ENCODE data around the gene MGAT4A.

The MGAT4A gene

DNA sequence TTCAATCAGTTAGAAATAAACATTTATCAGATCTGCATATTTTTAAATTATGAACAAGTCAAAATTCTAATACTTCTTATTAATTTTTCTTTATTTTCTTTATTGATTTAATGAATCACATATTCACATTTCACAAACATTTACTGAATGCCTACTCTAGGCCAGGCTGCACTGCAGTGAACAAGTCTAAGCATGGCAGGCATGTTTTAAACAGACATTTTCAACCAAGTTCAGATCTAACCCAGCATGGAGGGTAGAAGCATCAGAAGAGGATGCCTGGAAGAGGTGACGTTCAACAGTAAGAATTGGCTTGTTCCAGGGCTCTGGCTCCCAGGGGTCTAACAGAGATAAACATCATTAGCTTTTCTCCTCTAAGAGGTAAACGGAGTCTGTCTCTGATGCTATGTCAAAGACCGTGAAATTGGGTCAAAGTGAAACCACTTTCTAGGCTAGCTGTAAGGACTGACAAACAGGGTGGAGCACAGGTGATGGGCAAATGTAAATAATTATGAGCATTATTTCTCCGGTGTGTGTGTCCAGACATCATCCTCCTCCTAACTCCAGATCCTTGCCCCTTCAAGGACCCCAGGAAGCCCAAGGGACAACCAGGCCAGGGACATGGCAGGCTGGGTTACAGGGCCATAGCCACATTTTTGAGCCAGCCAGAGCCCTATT, 72.0 kb downstream of the MGAT4A start:
- FAIRE-seq (no peak), DNase-seq (ENCODE audit: insufficient read length, low spot score) (no peak)
- no peak for TF ChIP-seq SPI1 (IDR thresholded peaks at IDR 0.05; ENCODE audit: low read depth, low read length)
- no peak for TF ChIP-seq POLR2AphosphoS5 (IDR thresholded peaks at IDR 0.05; ENCODE audit: low read depth, low read length)
- TF ChIP-seq POU2F2 (IDR thresholded peaks at IDR 0.05; ENCODE audit: low read depth, low read length), result no peak
- no peak for TF ChIP-seq PAX5 (IDR thresholded peaks at IDR 0.05; ENCODE audit: insufficient read depth, low read length, severe bottlenecking)
- TF ChIP-seq TAF1 (IDR thresholded peaks at IDR 0.05; ENCODE audit: low read depth, low read length), result no peak
- TF ChIP-seq POLR2A (IDR thresholded peaks at IDR 0.05; ENCODE audit: low read depth, low read length), result no peak

DNA sequence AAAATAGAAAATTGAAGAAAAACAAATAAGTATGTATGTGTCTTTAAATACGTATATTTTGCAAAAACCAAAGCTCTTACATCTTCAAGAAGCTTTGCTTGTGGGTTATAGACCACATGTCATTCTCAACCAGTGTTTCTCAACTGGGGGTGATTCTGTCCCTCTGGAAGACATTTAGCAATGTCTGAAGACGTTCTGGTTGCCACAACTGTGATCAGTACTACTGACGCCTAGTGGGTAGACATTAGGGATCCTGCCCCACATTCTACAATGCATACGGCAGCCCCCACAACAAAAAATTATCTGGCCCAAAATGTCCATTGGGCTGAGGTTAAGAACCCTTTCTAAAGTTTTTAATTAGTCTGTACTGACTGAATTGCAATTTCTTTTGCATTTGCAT, 74.1 kb downstream of the MGAT4A start:
- DNase-seq (ENCODE audit: insufficient read length, low spot score), result no peak
- FAIRE-seq, result no peak
- TF ChIP-seq POLR2A (IDR thresholded peaks at IDR 0.05; ENCODE audit: low read depth, low read length) (no peak), POU2F2 (IDR thresholded peaks at IDR 0.05; ENCODE audit: low read depth, low read length) (no peak), POLR2AphosphoS5 (IDR thresholded peaks at IDR 0.05; ENCODE audit: low read depth, low read length) (no peak), PAX5 (IDR thresholded peaks at IDR 0.05; ENCODE audit: insufficient read depth, low read length, severe bottlenecking) (no peak), SPI1 (IDR thresholded peaks at IDR 0.05; ENCODE audit: low read depth, low read length) (no peak), TAF1 (IDR thresholded peaks at IDR 0.05; ENCODE audit: low read depth, low read length) (no peak)

DNA sequence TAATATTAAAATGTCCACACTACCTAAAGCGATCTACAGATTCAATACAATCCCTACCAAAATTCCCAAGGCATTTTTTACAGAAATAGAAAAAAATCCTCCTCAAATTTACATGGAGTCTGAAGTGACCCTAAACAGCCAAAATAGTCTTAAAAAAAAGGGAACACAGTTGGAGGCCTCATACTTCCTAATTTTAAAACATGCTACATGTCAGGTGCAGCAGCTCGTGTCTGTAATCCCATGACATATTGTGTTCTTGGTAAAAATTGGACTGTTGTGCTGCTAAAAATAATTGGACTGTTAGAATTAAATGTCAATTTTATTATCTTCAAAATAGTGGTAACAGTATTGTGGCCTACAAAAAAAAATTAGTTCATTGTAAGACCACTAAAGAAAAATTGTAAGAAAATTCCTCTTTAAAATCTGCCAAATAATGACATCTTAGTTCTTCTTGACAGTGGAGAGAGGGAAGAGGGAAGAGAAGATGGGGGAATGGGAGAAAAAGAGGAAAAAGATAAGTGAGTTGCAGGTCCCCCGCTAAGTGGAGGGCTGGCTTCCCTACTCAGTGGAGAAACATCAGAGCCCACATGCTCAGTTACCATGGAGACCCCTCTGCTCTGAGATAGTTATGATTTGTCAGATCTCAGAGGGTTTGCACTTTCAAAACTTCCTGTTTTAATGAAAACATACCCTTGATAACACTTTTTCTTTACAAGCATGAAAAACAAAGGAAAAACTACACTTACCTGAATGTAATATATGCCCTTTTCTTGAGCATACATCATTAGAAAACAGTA, 76.0 kb downstream of the MGAT4A start:
- FAIRE-seq (no peak), DNase-seq (ENCODE audit: insufficient read length, low spot score) (no peak)
- TF ChIP-seq TAF1 (IDR thresholded peaks at IDR 0.05; ENCODE audit: low read depth, low read length), result no peak
- no peak for TF ChIP-seq SPI1 (IDR thresholded peaks at IDR 0.05; ENCODE audit: low read depth, low read length)
- no peak for TF ChIP-seq POLR2A (IDR thresholded peaks at IDR 0.05; ENCODE audit: low read depth, low read length)
- TF ChIP-seq PAX5 (IDR thresholded peaks at IDR 0.05; ENCODE audit: insufficient read depth, low read length, severe bottlenecking), result no peak
- TF ChIP-seq POU2F2 (IDR thresholded peaks at IDR 0.05; ENCODE audit: low read depth, low read length), result no peak
- no peak for TF ChIP-seq POLR2AphosphoS5 (IDR thresholded peaks at IDR 0.05; ENCODE audit: low read depth, low read length)

DNA sequence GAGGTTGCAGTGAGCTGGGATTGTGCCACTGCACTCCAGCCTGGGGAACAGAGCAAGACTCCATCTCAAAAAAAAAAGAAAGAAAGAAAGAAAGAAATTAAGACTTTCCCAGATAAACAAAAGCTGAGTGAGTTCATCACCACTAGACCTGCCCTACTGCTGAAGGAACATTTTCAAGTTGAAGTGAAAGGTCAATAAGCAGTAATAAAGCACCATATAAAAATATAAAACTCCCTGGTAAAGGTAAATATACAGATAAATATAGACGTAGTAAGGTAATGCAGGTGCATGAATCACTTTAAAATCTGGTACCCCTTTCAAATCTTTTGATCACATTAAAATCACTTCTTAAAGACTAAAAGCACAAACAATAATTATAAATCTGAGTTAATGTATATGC, 79.9 kb downstream of the MGAT4A start:
- TF ChIP-seq POLR2AphosphoS5 (IDR thresholded peaks at IDR 0.05; ENCODE audit: low read depth, low read length), result no peak
- no peak for TF ChIP-seq SPI1 (IDR thresholded peaks at IDR 0.05; ENCODE audit: low read depth, low read length)
- no peak for FAIRE-seq

DNA sequence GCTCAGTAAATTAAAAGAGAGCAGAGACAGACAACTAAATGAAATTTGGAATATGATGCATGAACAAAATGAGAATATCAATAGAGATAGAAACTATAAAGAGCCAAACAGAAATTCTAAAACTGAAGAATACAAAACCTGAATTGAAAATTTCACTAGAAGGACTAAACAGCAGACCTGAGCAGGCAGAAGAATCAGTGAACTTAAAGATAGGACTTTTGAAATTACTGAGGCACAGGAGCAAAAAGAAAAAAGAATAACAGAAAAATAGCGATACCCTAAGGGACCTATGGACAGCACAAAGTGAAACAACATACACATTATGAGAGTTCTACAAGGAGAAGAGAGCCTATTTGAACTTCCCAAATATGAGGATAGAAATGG, 80.9 kb downstream of the MGAT4A start:
- TF ChIP-seq POLR2A (IDR thresholded peaks at IDR 0.05; ENCODE audit: low read depth, low read length), result no peak
- no peak for TF ChIP-seq POLR2AphosphoS5 (IDR thresholded peaks at IDR 0.05; ENCODE audit: low read depth, low read length)
- no peak for TF ChIP-seq PAX5 (IDR thresholded peaks at IDR 0.05; ENCODE audit: insufficient read depth, low read length, severe bottlenecking)
- TF ChIP-seq SPI1 (IDR thresholded peaks at IDR 0.05; ENCODE audit: low read depth, low read length), result no peak
- TF ChIP-seq TAF1 (IDR thresholded peaks at IDR 0.05; ENCODE audit: low read depth, low read length), result no peak
- TF ChIP-seq POU2F2 (IDR thresholded peaks at IDR 0.05; ENCODE audit: low read depth, low read length), result no peak
- no peak for DNase-seq (ENCODE audit: insufficient read length, low spot score)
- no peak for FAIRE-seq

More for the DNA sequence above, 79.9 kb downstream of the MGAT4A start:
- no peak for DNase-seq (ENCODE audit: insufficient read length, low spot score)

DNA sequence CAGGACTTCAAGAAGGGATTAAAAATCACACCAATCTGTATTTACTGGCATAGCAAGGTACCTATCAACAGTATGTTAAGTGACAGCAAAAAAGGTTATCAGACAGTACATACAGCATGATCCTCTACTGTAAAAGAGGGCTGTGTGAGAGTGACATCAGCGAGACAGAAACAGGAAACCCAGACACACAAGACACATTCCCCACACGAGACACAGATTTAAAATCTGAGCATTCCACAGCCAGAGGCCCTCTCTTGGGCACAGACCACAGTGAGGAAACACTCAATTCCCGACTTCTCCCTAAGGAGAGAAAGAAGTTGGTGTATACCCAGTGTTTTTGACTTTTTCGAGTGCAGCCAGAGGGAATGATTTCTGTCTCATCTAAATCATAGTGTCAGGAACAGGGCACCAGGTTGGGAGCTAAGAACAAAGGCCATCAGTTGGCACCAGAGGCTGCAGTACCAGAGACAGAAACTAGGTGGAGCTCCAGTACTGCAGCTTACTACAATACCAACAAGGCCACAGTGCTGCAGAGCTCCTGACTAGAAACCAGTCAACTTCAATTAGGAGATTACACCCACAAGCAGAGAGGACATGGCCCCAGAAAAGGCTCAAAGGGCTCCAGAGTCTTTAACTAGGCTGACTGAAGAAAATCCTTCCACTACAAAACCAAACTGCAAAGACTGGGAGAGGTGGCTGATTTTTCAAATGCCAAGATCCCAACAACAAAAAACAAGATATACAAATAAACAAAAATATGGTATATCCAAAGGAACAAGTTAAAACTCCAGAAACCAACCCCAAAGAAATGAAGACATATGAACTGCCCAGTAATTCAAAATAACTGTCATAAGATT, 81.6 kb downstream of the MGAT4A start:
- DNase-seq (ENCODE audit: insufficient read length, low spot score) (no peak), FAIRE-seq (peak; percentile 94)
- no peak for TF ChIP-seq POU2F2 (IDR thresholded peaks at IDR 0.05; ENCODE audit: low read depth, low read length)
- no peak for TF ChIP-seq SPI1 (IDR thresholded peaks at IDR 0.05; ENCODE audit: low read depth, low read length)
- TF ChIP-seq TAF1 (IDR thresholded peaks at IDR 0.05; ENCODE audit: low read depth, low read length), result no peak
- TF ChIP-seq POLR2AphosphoS5 (IDR thresholded peaks at IDR 0.05; ENCODE audit: low read depth, low read length), result no peak
- no peak for TF ChIP-seq POLR2A (IDR thresholded peaks at IDR 0.05; ENCODE audit: low read depth, low read length)
- no peak for TF ChIP-seq PAX5 (IDR thresholded peaks at IDR 0.05; ENCODE audit: insufficient read depth, low read length, severe bottlenecking)

DNA sequence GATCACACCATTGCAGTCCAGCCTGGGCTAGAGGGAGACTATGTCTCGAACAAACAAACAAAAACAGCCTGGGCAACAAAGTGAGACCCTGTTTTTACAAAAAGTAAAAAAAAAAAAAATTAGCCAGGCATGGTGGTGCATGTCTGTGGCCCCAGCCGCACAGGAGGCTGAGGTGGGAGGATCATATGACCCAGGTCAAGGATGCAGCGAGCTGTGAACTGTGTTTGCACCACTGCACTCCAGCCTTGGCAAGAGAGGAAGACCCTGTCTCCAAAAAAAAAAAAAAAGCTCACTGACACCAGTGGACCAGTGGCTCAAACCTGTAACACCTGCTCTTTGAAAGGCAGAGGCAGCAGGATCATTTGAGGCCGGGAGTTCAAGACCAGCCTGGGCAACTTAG, 82.5 kb downstream of the MGAT4A start:
- FAIRE-seq, result no peak
- no peak for DNase-seq (ENCODE audit: insufficient read length, low spot score)
- TF ChIP-seq TAF1 (IDR thresholded peaks at IDR 0.05; ENCODE audit: low read depth, low read length), result no peak
- TF ChIP-seq SPI1 (IDR thresholded peaks at IDR 0.05; ENCODE audit: low read depth, low read length), result no peak
- TF ChIP-seq PAX5 (IDR thresholded peaks at IDR 0.05; ENCODE audit: insufficient read depth, low read length, severe bottlenecking), result no peak
- no peak for TF ChIP-seq POU2F2 (IDR thresholded peaks at IDR 0.05; ENCODE audit: low read depth, low read length)

DNA sequence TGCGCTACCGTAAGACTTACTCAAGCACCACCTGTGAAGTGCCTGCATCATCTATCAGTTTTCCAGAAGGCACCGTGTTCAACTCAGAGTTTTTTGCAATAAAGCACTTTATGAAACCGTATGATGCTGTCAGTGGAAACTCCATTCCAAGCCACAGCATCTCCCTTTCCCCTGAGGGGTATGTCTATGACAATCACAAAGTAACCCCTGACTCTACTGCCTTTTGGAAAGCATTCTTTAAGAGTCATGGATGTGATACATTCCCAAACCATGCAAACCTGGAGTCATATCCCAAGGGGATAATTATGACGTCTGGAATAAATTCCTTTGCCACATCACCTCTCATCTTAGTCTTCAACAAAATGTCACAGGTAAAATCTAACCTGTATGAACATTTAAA, 83.3 kb downstream of the MGAT4A start:
- TF ChIP-seq PAX5 (IDR thresholded peaks at IDR 0.05; ENCODE audit: insufficient read depth, low read length, severe bottlenecking), result no peak
- TF ChIP-seq POLR2AphosphoS5 (IDR thresholded peaks at IDR 0.05; ENCODE audit: low read depth, low read length), result no peak
- no peak for TF ChIP-seq POLR2A (IDR thresholded peaks at IDR 0.05; ENCODE audit: low read depth, low read length)
- no peak for TF ChIP-seq SPI1 (IDR thresholded peaks at IDR 0.05; ENCODE audit: low read depth, low read length)
- no peak for TF ChIP-seq TAF1 (IDR thresholded peaks at IDR 0.05; ENCODE audit: low read depth, low read length)
- TF ChIP-seq POU2F2 (IDR thresholded peaks at IDR 0.05; ENCODE audit: low read depth, low read length), result no peak
- FAIRE-seq, result peak; percentile 20
- no peak for DNase-seq (ENCODE audit: insufficient read length, low spot score)

DNA sequence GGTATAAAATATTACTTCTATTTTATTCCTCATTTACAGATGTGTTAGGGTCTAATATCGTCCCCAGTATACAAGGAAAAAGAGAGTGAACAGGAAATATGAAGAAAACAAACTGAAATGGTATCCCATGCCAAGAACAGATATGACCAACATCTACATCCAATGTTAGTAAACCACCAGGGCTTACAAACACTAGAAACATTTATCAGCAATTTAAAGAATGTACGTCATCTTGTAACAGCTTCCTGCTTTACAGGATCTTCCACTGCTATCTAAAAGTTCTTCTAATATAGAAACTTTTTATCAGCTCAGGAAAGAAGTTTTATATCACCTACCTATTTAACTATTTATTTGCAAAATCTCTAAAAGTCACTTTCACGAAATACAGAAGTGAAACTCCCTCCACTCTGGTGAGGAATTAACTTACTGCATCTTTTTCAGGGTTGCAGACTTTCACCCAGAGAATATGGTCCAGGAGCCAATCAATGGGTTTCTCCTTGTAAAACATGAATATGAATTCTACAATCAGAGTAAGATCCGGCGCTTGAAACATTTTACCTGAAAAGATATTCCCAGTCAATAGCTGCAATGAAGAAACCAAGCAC, 87.3 kb downstream of the MGAT4A start:
- DNase-seq (ENCODE audit: insufficient read length, low spot score) (no peak), FAIRE-seq (no peak)
- TF ChIP-seq POLR2A (IDR thresholded peaks at IDR 0.05; ENCODE audit: low read depth, low read length) (no peak), SPI1 (IDR thresholded peaks at IDR 0.05; ENCODE audit: low read depth, low read length) (peak; percentile 95)

Data from GM12891 (cell line).